ENCODE data around the gene ANXA9.

Gene ANXA9

GRCh38 chr1:151007853-151008243 lies 25.8 kb downstream of the ANXA9 start:
- DNase-seq = no peak

DNA sequence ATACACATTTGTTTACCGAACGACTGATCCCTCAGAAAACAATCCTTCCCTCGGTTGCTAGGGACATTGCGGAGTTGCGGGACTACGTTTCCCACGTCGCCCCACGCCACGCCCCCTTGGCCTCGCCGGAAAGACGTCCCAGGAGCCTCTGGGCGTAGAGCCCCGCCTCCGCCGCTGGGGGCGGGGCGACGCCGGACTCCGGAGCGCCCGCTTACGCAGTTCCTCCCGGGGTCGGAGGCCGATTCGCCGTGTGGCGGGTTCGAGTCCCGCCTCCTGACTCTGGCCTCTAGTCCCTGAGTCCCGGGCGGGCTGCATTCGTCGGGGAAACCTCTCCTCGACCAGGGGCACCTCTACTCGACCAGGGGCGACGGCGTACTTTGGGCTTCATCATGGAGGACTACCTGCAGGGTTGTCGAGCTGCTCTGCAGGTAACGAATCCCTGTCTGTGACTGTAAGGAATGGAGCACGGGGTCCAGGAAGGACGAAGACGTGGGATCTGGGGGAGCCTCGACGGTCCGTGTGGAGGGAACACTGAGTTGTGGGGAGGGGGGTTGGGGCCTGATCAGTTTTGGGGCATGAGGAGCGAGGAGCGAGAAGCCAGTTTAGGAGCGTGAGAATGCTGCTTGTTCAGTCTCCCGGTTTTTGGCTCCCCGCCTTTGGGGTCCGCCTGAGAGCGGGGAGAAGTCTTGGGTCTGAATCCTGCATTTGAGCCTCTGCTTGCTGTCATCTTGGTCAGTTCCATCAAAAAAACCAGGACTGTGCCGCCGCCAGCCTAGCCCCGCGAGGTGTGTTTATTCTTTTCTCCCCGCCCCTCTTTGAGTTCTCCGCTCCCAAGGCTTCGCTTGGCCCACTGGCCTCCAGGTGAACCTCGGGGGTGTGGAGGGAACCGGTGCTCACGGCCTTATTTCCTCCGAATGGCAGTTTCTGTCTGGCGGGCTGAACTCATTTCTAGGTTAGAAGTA lies 26.4 kb downstream of the ANXA9 start, which contains the start of gene PRUNE1:
Gene PRUNE1, plus strand, starts transcription at position 206 of the 962 bp plus-strand sequence. Its CDS starts 184 bp downstream, at position 390.
- peak; percentile 98 for DNase-seq

- no peak for DNase-seq
These were observed 27.1 kb downstream of the ANXA9 start for GRCh38 chr1:151009206-151009587.

DNA sequence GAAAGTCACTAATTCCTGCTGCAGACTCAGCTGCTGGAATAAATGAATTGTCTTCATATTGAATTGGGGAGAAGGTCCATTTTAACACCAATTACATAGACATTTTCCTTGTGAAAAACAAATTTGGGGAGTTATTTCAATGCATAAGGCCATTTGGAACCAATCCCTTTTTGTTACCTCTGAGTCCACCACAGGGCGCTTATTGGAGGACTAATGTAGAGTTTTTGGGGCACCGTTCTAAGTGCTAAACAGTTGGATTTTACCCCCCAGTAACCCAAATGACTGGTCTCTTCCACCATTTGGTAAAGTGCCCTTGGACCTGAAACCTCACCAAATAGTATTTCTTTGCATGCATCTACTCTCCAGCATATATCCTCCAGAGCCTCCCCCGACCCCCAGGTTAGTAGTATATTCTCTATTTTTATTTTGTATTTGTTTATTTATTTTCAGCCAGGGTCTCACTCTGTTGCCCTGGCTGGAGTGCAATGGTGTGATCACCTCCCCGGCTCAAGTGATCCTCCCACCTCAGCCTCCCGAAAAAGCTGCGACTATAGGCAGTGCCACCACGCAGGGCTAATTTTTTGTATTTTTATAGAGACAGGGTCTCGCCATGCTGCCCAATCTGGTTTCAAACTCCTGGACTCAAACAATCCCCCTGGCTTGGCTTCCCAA lies 27.7 kb downstream of the ANXA9 start:
- no peak for DNase-seq

DNA sequence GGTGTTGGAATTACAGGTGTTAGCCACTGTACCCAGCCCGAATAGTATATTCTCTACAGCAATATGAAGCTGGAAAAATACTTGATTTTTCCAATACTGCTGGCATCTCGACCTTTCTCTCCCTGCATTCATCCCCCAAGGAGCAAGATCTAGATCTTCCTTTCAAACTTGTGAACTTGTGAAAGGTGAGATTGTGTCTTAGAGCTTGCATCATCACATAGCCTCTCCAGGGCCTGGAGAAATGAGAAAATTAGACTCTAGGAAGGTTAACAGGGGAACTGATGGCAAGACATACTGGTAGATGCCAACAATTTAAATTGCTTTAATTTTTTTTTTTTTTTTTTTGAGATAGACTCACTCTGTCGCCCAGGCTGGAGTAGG lies 28.2 kb downstream of the ANXA9 start:
- DNase-seq = no peak

GRCh38 chr1:151011154-151011850 lies 29.2 kb downstream of the ANXA9 start:
- DNase-seq = no peak

DNA sequence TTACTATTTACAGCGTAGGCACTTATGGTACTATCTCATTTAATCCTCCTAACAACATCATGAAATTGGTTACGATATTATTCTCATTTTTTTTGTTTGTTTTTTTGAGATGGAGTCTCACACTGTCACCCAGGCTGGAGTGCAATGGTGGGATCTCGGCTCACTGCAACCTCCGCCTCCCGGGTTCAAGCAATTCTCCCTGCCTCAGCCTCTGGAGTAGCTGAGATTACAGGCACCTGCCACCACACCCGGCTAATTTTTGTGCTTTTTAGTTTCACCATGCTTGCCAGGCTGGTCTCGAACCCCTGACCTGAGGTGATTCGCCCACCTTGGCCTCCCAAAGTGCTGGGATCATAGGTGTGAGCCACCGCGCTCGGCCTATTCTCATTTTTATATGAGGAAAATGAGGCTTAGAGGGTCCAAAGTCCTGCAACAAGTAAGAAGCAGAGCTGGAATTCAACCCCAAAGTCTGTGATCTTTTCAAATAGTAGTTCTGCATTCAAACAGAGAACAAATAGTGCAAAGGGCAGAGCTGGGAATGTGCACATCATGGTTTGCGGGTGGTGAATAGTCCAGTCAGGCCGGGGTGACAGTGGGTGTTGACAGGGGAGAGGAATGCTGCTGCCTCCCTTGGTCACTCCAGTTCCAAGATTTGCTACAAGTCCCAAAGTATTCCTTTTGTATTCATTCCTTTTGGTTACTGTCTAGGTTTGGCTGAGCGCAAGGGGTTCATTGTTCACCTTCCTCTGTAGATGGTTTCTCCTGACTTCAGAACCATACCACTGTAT lies 30.8 kb downstream of the ANXA9 start:
- DNase-seq = no peak

GRCh38 chr1:151013518-151013917 lies 31.4 kb downstream of the ANXA9 start:
- DNase-seq = no peak

GRCh38 chr1:151024540-151025146 lies 42.6 kb downstream of the ANXA9 start:
- DNase-seq = peak; percentile 23

GRCh38 chr1:151026460-151026859 lies 44.4 kb downstream of the ANXA9 start:
- DNase-seq = no peak

DNA sequence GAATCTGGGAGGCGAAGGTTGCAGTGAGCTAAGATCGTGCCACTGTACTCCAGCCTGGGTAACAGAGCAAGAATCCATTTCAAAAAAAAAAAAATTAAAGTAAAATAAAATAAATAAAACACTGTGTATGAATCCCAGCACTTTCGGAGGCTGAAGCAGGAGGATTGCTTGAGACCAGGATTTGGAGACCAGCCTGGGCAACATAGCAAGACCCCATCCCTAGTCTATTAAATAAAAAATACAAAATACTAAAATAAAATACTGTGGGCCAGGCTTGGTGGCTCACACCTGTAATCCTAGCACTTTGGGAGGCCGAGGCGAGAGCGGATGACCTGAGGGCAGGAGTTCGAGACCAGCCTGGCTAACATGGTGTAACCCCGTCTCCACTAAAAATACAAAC lies 50.1 kb downstream of the ANXA9 start:
- no peak for DNase-seq

DNA sequence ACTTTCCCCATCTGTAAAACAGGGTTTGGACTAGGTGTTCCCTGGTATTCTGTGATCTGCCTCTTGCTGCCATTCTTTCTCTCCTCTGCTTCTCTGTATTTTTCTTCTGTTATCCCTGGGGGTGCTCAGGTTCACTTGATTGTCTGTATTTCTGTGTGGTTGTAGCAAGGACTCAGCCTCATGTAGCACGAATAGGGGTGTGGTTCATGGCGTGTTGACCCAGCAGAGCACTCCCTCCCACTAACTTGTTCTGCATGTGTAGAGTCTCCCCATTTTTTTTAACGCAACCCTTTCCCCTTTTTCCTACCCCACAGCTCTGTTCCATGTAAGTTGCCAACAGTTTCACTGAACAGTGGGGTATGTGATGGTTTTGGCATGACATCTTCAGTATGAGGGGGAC lies 53.1 kb downstream of the ANXA9 start:
- DNase-seq = no peak

GRCh38 chr1:151036356-151036755 lies 54.3 kb downstream of the ANXA9 start, which contains the start of gene BNIPL:
TSS of gene BNIPL (plus strand) at chr1:151036586. CDS start at chr1:151036726, 140 bp downstream.
- no peak for DNase-seq

GRCh38 chr1:151037032-151037431 lies 54.9 kb downstream of the ANXA9 start:
- no peak for DNase-seq

DNA sequence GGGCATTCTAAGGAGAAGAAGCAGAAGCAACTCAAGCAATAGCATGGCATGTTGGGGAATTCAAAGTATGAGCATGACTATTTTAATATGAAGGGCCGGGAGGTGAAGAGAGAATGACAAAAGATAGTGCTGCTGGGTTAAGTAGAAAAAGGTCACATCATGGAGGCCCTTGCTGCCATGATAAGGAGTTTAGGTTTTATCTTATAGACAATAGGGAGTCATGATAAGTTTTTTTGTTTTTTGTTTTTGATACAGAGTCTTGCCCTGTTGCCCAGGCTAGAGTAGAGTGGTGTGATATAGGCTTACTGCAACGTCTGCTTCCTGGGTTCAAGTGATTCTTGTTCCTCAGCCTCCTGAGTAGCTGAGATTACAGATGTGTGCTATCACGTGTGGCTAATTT lies 57.4 kb downstream of the ANXA9 start:
- no peak for DNase-seq

GRCh38 chr1:151043163-151043562 lies 61.1 kb downstream of the ANXA9 start:
- DNase-seq = no peak
